HG03521 (cell line): ENCODE data around the gene ZXDC.

Source experiments
- ATAC-seq: cut with Tn5 transposase; IDR thresholded peaks from one replicate; pipeline ENCODE4 v1.9.1; 2021; ENCODE audit warnings: mild to moderate bottlenecking, moderate library complexity; ENCODE audit not compliant: unreplicated experiment

ZXDC gene

GRCh38 chr3:126512916-126513650, 37.4 kb upstream of the ZXDC start:
- ATAC-seq = no peak

GRCh38 chr3:126512026-126512425, 36.3 kb upstream of the ZXDC start:
- ATAC-seq = no peak

- ATAC-seq = no peak
Measured at GRCh38 chr3:126511291-126511690, 35.6 kb upstream of the ZXDC start.

- no peak for ATAC-seq
Measured at GRCh38 chr3:126510308-126510910, 34.7 kb upstream of the ZXDC start.

GRCh38 chr3:126509597-126510307, 34.1 kb upstream of the ZXDC start:
- ATAC-seq = no peak

GRCh38 chr3:126508564-126508964, 32.9 kb upstream of the ZXDC start:
- ATAC-seq = no peak

- no peak for ATAC-seq
Measured at GRCh38 chr3:126507886-126508285, 32.2 kb upstream of the ZXDC start.

GRCh38 chr3:126503701-126504100, 28.0 kb upstream of the ZXDC start:
- no peak for ATAC-seq

GRCh38 chr3:126502656-126503055, 27.0 kb upstream of the ZXDC start:
- no peak for ATAC-seq

GRCh38 chr3:126501736-126502135, 26.0 kb upstream of the ZXDC start:
- no peak for ATAC-seq

GRCh38 chr3:126501054-126501453, 25.4 kb upstream of the ZXDC start:
- ATAC-seq = no peak

- no peak for ATAC-seq
Measured at GRCh38 chr3:126500016-126500415, 24.3 kb upstream of the ZXDC start.

GRCh38 chr3:126499401-126499800, 23.7 kb upstream of the ZXDC start:
- ATAC-seq = no peak

- no peak for ATAC-seq
Measured at GRCh38 chr3:126498929-126499328, 23.2 kb upstream of the ZXDC start.

GRCh38 chr3:126498461-126498860, 22.8 kb upstream of the ZXDC start:
- ATAC-seq = no peak

- ATAC-seq = no peak
Measured at GRCh38 chr3:126497956-126498355, 22.3 kb upstream of the ZXDC start.

GRCh38 chr3:126496894-126497850, 21.5 kb upstream of the ZXDC start:
- ATAC-seq = no peak

- no peak for ATAC-seq
Measured at GRCh38 chr3:126495786-126496185, 20.1 kb upstream of the ZXDC start.

- ATAC-seq = no peak
Measured at GRCh38 chr3:126494970-126495230, 19.2 kb upstream of the ZXDC start.

- ATAC-seq = no peak
Measured at GRCh38 chr3:126494204-126494969, 18.7 kb upstream of the ZXDC start.

- no peak for ATAC-seq
Measured at GRCh38 chr3:126493739-126494138, 18.0 kb upstream of the ZXDC start.
